Stimulated activated CD8-positive, alpha-beta memory T cell treated with anti-CD3 and anti-CD28 coated beads, Interleukin-7, amount 100 ng/mL, for 48 hours (primary cell): ENCODE results near the gene USP53.
"Not testable (repeated sequence)": the region's sequence is repeated elsewhere in the genome, so short reads cannot be mapped to it uniquely, and the experiment has no call there.

Experiments
- DNase-seq, 2 donors: peaks; one replicate each; pipeline ENCODE4 v3.0.0-alpha.2; 2020; ENCODE audit warnings: low read depth in 1 of 2; ENCODE audit errors: extremely low read depth in 1 of 2

Gene USP53

DNA sequence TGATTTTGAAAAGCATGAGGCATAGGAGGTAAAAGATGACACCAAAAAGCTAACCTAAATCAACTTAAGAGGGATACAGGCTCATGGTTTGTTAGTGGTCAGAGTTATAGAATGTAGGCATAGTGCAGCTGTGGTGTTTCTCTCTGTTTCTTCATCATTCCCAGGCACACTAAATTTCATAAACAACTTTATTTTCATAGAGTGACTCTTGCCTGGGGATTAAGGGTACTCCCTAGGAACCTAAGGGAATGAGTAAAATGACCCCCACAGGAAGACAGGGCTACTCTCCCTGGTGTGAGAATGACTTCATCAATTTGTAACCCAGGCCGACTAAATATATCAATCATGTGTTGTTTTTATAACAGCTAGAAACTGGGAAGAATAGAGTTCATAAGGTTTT is 98.3 kb downstream of the USP53 start:
- DNase-seq: no peak

DNA sequence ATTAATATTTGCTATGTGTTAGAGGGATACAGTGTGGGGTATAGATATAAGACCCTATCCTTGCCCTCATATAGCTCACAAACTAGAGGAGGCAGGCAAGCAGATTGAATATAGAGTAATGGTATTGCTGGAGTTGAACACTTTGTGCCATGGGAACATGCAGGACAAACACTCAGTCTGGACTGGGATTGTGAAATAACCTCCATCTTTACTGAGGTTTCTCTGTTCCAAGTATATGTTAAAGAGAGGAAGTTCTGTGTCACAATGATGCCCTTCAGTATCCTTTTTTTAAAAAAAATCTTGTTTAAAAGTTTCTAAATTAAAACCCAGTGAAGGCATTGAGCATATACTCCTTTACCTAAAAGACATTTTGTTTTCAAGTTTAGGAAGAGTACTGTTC is 100.7 kb downstream of the USP53 start:
- DNase-seq: no peak

GRCh38 chr4:119314356-119314755 is 101.8 kb downstream of the USP53 start:
- DNase-seq: no peak

GRCh38 chr4:119315036-119315435 is 102.5 kb downstream of the USP53 start:
- no peak for DNase-seq

GRCh38 chr4:119317990-119318389 is 105.5 kb downstream of the USP53 start:
- no peak for DNase-seq

- DNase-seq: no peak
Measured at GRCh38 chr4:119321921-119322687, 109.6 kb downstream of the USP53 start, which contains the start of gene FABP2. Gene FABP2 (minus strand): TSS chr4:119322138. CDS start chr4:119322102, 36 bp downstream.

DNA sequence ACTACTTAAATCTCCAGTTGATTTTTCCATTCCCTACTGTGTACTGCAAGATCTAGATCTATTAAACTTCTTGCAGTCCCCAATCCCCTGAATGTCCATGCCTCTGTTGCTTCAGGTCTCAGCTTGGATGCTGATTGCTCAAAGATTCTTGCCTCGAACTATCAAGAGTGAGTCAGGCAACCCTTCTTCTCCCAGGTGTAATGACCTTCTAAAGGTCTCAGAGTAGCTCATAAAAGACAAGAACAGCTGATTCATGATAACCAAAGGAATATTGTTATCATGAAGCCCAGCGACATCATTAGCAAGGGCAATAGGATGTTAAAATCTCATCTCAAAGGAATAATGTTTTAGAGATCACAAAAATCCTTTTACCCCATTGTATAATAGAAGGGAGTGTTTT is 116.2 kb downstream of the USP53 start:
- DNase-seq: no peak

GRCh38 chr4:119329835-119330620 is 117.5 kb downstream of the USP53 start:
- no peak for DNase-seq

- not testable (repeated sequence) for DNase-seq
Measured at GRCh38 chr4:119336332-119336979, 123.9 kb downstream of the USP53 start.

DNA sequence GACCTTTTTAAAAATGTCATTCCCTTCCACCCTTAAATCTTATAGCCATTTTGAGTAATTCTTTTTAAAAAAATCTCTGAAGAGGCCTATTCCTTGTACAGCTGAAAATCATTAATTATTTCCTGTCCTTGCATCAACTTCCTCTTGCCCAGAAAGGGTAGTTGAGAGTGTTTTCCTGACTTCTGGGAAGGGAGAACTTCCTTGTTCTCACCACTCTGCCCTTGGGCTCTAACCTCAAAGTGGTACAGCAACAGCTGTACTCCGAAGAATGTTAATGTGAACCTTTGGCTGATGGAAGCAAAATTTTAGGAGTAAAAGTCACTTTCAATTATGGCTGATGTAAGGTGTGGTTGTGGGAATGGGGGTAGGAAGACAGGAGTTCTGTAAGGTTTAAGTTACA is 124.5 kb downstream of the USP53 start:
- no peak for DNase-seq

DNA sequence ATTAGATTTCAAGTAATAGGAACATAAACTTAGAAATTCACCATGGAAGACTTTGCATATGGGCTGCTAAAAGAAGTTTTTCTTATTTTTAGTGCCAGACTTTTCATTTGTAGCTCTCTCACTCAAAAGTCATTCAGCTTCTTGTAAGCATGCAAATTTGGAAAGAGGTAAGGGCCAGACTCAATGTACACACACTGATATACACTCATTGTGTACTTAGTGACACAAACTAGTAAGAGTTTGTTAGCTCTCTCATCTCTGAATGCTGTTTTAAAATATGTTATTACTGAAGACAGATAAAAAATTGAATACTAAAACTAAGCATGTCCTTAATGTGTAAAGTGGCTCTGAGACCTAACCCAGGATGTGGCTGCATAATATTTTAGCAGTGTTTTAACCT is 127.4 kb downstream of the USP53 start:
- not testable (repeated sequence) for DNase-seq

- DNase-seq: not testable (repeated sequence)
Measured at GRCh38 chr4:119343293-119343692, 130.8 kb downstream of the USP53 start.
